DOHH2 (cell line): Measurements from ENCODE around the gene ADCY10.
A peak's percentile ranks its signal among the peaks of the same experiment; 100 is the strongest.
"Not testable (repeated sequence)": the region's sequence is repeated elsewhere in the genome, so short reads cannot be mapped to it uniquely, and the experiment has no call there.

Experiments used
- H3F3A ChIP-seq: fragments of 200-600 bp; sonication (generic), shearing (Covaris generic); 2 replicates; pipeline ENCODE4 v1.6.0; 2016; ENCODE audit warnings: antibody characterized with exemption, mild to moderate bottlenecking; ENCODE audit not compliant: control insufficient read depth, insufficient read depth
- H3K27ac ChIP-seq: fragments of 200-600 bp; sonication (generic); 2 replicates; pipeline ENCODE4 v1.5.1; 2014; ENCODE audit warnings: low read depth, mild to moderate bottlenecking, low read length, moderate library complexity
- H3K27me3 ChIP-seq: fragments of 200-600 bp; sonication (generic); 2 replicates; pipeline ENCODE4 v1.6.1; 2014; ENCODE audit warnings: mild to moderate bottlenecking, low read length, mixed read lengths; ENCODE audit not compliant: control insufficient read depth
- H3K36me3 ChIP-seq: fragments of 200-600 bp; sonication (generic); 2 replicates; pipeline ENCODE4 v1.6.1; 2014; ENCODE audit warnings: mild to moderate bottlenecking, low read length, moderate library complexity, mixed read lengths; ENCODE audit not compliant: control insufficient read depth
- H3K4me1 ChIP-seq: fragments of 200-600 bp; sonication (generic); 2 replicates; pipeline ENCODE4 v1.6.1; 2014; ENCODE audit warnings: mild to moderate bottlenecking, low read length, mixed read lengths; ENCODE audit not compliant: control insufficient read depth
- H3K4me2 ChIP-seq: fragments of 200-600 bp; sonication (generic); 2 replicates; pipeline ENCODE4 v1.6.0; 2014; ENCODE audit warnings: mild to moderate bottlenecking, low read length, moderate library complexity
- H3K4me3 ChIP-seq: fragments of 200-600 bp; sonication (generic); 2 replicates; pipeline ENCODE4 v1.5.1; 2014; ENCODE audit warnings: mild to moderate bottlenecking, low read length, mixed read lengths
- H3K79me2 ChIP-seq: fragments of 200-600 bp; sonication (generic); 2 replicates; pipeline ENCODE4 v1.6.1; 2014; ENCODE audit warnings: mild to moderate bottlenecking, low read length, mixed read lengths; ENCODE audit not compliant: control insufficient read depth
- H3K9me2 ChIP-seq: fragments of 200-600 bp; sonication (generic); replicated peaks from 2 replicates; pipeline ENCODE4 v1.6.1; 2014; ENCODE audit warnings: mild to moderate bottlenecking, low read length, mixed read lengths; ENCODE audit not compliant: control insufficient read depth
- H3K9me3 ChIP-seq: fragments of 200-600 bp; sonication (generic); 2 replicates; pipeline ENCODE4 v1.6.1; 2014; ENCODE audit warnings: antibody characterized with exemption, low read length, mixed read lengths; ENCODE audit not compliant: control insufficient read depth, insufficient read depth
- H4K20me1 ChIP-seq: fragments of 200-600 bp; sonication (generic); 2 replicates; pipeline ENCODE4 v1.6.0; 2014; ENCODE audit warnings: low read depth, mild to moderate bottlenecking, antibody characterized with exemption, low read length, moderate library complexity; ENCODE audit not compliant: control insufficient read depth, insufficient read depth
- EZH2phosphoT487 ChIP-seq: fragments of 200-600 bp; sonication (generic); IDR thresholded peaks from 2 replicates; pipeline ENCODE4 v1.6.1; 2017; ENCODE audit warnings: borderline replicate concordance, mild to moderate bottlenecking, antibody characterized with exemption, low read length, moderate library complexity, mixed read lengths
- TF ChIP-seq, protein P1 (sequence below): fragments of 200-600 bp; sonication (generic); IDR thresholded peaks from one replicate; pipeline ENCODE4 v1.5.1; 2014; ENCODE audit warnings: antibody characterized with exemption, mild to moderate bottlenecking, low read depth, low read length; ENCODE audit not compliant: poor library complexity, severe bottlenecking

ADCY10 gene

DNA sequence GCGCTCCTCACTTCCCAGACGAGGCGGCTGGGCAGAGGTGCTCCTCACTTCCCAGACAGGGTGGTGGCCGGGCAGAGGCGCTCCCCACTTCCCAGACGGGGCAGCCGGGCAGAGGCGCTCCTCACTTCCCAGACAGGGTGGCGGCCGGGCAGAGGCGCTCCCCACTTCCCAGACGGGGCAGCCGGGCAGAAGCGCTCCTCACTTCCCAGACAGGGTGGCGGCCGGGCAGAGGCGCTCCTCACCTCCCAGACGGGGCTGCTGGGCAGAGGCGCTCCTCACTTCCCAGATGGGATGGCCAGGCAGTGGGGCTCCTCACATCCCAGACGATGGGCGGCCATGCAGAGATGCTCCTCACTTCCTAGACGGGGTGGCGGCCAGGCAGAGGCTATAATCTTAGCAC, 107.7 kb downstream of the ADCY10 start:
- not testable (repeated sequence) for H3K4me3 ChIP-seq, H3K4me2 ChIP-seq, H3K27me3 ChIP-seq, H3K9me2 ChIP-seq, H3K36me3 ChIP-seq, H3F3A ChIP-seq, H4K20me1 ChIP-seq, H3K9me3 ChIP-seq, H3K27ac ChIP-seq, H3K79me2 ChIP-seq
- H3K4me1 ChIP-seq = peaks cover 26% of the 10 kb centered on the region

DNA sequence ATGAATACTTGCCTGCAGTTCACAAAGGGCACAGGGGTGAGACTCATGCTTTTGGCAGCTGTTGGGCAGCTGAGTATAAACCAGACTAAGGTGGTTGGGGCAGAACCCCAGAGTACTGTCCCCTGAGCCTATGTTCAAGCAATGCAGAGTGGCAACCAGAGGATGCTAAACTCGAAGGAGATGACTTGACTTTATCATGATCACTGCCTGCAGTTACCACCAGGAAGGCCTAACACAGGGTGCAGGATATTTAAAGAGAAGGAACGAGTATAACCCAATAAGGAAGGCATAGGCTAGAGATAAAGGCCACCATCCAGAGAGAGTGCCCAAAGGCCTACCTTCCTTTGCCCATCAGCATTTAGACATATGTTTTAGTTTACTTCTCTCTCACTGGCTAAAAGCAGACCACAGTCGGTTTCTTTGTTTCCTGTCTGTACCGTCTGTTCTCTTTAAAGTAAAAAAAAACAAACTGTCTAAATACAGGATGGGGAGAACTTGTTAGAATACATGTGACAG, 108.8 kb downstream of the ADCY10 start:
- TF ChIP-seq EZH2phosphoT487 = no peak
- TF ChIP-seq, protein P1, sequence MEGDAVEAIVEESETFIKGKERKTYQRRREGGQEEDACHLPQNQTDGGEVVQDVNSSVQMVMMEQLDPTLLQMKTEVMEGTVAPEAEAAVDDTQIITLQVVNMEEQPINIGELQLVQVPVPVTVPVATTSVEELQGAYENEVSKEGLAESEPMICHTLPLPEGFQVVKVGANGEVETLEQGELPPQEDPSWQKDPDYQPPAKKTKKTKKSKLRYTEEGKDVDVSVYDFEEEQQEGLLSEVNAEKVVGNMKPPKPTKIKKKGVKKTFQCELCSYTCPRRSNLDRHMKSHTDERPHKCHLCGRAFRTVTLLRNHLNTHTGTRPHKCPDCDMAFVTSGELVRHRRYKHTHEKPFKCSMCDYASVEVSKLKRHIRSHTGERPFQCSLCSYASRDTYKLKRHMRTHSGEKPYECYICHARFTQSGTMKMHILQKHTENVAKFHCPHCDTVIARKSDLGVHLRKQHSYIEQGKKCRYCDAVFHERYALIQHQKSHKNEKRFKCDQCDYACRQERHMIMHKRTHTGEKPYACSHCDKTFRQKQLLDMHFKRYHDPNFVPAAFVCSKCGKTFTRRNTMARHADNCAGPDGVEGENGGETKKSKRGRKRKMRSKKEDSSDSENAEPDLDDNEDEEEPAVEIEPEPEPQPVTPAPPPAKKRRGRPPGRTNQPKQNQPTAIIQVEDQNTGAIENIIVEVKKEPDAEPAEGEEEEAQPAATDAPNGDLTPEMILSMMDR = no peak
- no peaks in the 10 kb centered on the region for H3K9me3 ChIP-seq
- peak overlapping the region; percentile 29 for H3K4me3 ChIP-seq
- no peaks in the 10 kb centered on the region for H3K79me2 ChIP-seq
- H3K9me2 ChIP-seq = no peaks in the 10 kb centered on the region
- peak overlapping the region; percentile 37 for H3K27ac ChIP-seq
- H4K20me1 ChIP-seq = no peaks in the 10 kb centered on the region
- no peaks in the 10 kb centered on the region for H3K36me3 ChIP-seq
- peaks cover 4% of the 10 kb centered on the region; the same call in 1 of the 2 replicates for H3F3A ChIP-seq
- peak overlapping the region; percentile 44 for H3K4me2 ChIP-seq
- H3K4me1 ChIP-seq = peaks cover 26% of the 10 kb centered on the region
- no peaks in the 10 kb centered on the region for H3K27me3 ChIP-seq

DNA sequence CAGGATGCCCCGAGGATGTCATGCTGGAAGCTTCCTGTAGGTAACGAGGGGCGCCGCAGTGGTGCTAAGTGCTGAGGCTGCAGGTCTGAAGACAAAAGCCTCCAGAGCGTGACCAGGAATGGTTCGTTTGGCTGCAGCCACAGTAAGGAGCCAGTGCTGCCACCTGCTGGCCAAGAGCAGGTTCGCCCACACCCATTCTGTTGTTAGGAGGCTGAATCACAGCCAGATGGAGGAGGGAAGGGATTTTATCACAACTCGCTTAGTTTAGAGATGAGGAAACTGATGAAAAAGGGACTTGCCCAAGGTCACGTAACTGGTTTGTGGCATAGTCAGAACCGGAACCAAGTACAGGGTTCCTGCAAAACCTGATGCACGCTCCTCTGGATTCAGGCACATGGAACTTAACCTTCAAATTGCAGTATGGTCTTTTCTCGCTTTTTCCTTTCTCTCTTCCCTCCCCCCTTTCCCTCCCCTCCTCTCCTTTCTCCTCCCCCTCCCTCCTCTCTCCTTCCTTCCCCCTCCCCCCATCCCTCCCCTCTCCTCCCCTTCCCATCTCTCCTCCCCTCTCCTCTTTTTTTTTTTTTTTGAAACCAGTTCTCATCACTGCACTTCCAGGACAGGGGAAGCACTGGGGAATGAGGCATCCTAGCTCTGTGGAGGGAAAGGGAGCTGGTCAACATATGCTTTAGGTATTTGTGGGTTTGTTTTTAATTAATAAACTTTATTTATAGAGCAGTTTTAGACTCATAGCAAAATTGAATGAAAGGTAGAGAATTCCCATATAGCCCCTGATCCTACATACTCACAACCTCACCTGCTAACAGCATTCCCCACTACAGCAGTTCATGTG, 110.4 kb downstream of the ADCY10 start:
- TF ChIP-seq, protein P1 = peak; percentile 99
- TF ChIP-seq EZH2phosphoT487 = no peak
- H3K9me3 ChIP-seq = no peaks in the 10 kb centered on the region
- no peaks in the 10 kb centered on the region for H4K20me1 ChIP-seq
- no peaks in the 10 kb centered on the region for H3K27me3 ChIP-seq
- H3K27ac ChIP-seq = no peak overlapping the region
- no peaks in the 10 kb centered on the region for H3K36me3 ChIP-seq
- no peaks in the 10 kb centered on the region for H3K9me2 ChIP-seq
- no peaks in the 10 kb centered on the region for H3K79me2 ChIP-seq
- H3K4me3 ChIP-seq = peak overlapping the region; percentile 60
- peaks cover 4% of the 10 kb centered on the region; the same call in 1 of the 2 replicates for H3F3A ChIP-seq
- peaks cover 26% of the 10 kb centered on the region for H3K4me1 ChIP-seq
- peak overlapping the region; percentile 71 for H3K4me2 ChIP-seq

DNA sequence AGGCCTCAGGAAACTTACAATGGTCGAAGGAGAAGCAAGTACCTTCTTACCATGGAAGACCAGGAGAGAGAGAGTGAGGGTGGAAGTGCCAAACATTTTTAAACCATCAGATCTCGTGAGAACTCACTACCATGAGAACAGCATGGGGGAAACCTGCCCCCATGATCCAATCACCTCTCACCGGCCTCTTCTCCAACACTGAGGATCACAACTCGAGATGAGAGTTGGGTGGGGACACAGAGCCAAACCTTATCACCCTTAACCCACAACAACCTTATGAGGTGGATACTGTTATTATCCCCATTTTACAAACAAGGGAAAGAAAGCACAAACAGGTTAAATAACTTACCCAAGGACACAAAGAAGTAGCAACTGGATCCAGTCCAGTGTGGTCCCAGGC, 111.7 kb downstream of the ADCY10 start:
- H4K20me1 ChIP-seq = no peaks in the 10 kb centered on the region
- TF ChIP-seq EZH2phosphoT487 = no peak
- TF ChIP-seq, protein P1 = no peak
- peaks cover 26% of the 10 kb centered on the region for H3K4me1 ChIP-seq
- no peaks in the 10 kb centered on the region for H3K9me3 ChIP-seq
- H3K27ac ChIP-seq = no peak overlapping the region
- no peak overlapping the region for H3K4me3 ChIP-seq
- no peak overlapping the region for H3K4me2 ChIP-seq
- H3K9me2 ChIP-seq = no peaks in the 10 kb centered on the region
- H3F3A ChIP-seq = peaks cover 4% of the 10 kb centered on the region; the same call in 1 of the 2 replicates
- H3K27me3 ChIP-seq = no peaks in the 10 kb centered on the region
- no peaks in the 10 kb centered on the region for H3K36me3 ChIP-seq
- no peaks in the 10 kb centered on the region for H3K79me2 ChIP-seq
